ENCODE measurements around the gene EPHX1. TPM values are rescaled to one million over a fixed set of nuclear protein-coding genes. Genes with fewer than 3 reads are reported as not detected.

Gene EPHX1
- total RNA-seq, 1 donor from 2014 or later: 43.7 TPM

DNA sequence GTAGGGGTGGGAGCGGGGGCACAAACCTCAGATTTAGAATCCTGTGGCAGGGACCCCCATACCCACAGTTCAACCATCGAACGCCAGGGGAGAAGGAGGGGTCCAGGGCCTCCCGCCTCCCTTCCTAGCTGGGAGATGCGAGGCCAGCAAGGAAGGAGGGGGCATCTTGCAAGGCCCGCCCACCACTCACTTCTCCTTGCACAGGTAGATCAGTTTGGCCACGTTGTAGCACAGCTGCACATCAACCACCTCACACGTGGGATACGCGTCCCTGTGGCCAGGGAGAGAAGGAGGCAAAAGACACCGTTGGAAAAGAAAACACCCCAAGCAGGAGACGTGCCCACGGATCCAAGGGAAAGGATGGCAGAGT lies 52.6 kb downstream of the EPHX1 start:
- no peak for DNase-seq

GRCh38 chr1:225863167-225863566 lies 53.2 kb downstream of the EPHX1 start:
- no peak for DNase-seq

GRCh38 chr1:225865514-225865913 lies 55.6 kb downstream of the EPHX1 start:
- no peak for DNase-seq

GRCh38 chr1:225866061-225866837 lies 56.3 kb downstream of the EPHX1 start:
- peak; percentile 81 for DNase-seq

DNA sequence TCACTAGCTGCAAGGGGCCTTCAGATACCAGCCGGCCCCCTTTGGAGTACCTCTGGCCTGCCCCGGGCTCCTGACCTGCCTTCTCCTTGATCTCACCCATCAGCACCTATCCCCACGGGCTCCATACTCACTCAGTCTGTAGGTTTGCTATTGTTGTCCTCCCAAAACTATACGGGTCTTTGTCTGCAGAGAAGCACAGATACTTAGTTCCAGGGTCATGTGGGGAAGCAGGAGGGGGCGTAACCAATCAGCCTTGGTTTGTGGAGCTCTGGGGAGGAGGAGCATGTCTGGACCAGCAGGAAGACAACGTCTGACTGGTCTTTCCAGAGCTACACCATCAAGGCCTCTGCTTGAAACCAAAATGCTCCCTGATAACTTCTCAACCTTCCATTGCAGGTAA lies 57.1 kb downstream of the EPHX1 start:
- no peak for DNase-seq

DNA sequence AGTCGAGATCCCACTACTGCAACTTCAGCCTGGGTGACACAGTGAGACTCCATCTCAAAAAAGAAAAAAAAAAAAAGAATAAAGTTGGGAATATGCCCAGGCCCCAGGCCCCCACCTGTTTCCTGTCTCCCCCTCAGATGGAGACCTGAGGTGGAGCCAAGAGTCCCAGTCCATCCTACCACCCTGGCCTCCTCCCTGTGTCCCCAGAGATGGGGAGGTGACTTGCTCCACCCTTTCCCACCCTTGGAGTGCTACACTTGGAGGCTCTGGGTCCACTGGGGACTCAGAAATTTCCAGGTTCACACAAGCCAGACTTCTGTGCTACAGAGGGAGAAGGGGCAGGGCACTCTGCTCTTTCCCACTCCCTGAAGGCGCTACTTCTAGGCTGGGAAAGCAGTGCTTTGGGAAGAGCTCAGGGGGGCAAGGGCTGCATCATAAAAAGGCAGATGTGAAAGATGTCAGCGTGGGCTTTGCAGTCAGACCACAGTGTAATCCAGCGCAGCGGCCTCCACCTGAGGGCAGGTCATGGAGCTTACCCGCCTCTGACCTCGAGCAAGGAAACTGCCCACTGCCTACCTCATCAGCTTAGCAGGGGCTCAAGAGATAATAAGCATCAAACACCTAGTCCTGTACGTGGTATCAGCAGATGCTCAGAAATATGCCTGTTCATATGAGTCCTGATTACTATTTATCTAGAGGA lies 58.9 kb downstream of the EPHX1 start:
- no peak for DNase-seq

GRCh38 chr1:225870911-225871310 lies 61.0 kb downstream of the EPHX1 start:
- no peak for DNase-seq

DNA sequence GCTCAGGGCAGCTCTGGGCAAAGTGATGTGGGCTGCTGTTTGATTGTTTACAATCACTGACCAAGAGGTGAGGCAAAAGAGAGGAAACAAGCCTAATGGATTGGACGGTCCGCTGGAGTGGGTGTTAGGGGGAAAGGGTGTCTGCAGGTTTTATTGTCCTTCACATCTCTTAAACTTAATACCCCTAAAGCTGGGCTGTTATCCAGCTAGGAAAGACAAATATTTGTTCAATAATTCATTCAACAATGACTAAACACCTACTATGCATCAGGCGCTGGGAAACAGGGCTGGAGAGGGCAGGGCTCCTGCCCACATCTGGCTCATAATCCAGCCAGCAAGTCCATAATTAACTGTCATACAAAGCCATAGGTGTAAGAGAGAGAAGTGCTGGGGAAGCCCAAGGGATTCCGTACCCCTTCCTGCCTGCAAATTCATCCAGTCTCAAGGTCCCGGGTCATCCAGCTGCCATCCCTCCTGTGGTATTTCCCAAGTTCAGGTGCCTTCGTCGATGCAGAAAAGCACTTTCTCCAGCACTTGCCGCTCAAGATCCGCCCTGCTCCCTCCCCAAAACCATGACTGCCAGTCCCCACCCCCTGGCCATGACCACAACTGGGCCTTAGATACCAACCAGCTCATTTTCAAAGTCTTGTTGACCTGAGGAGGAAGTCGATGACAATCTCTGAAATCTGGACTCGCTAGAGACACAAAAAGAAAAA lies 61.6 kb downstream of the EPHX1 start:
- no peak for DNase-seq

- DNase-seq: no peak
Observed at GRCh38 chr1:225872075-225872430, 62.1 kb downstream of the EPHX1 start.

GRCh38 chr1:225873281-225873850 lies 63.4 kb downstream of the EPHX1 start:
- no peak for DNase-seq

GRCh38 chr1:225874431-225874830 lies 64.5 kb downstream of the EPHX1 start:
- no peak for DNase-seq

- DNase-seq: no peak
Observed at GRCh38 chr1:225875044-225875815, 65.3 kb downstream of the EPHX1 start.

DNA sequence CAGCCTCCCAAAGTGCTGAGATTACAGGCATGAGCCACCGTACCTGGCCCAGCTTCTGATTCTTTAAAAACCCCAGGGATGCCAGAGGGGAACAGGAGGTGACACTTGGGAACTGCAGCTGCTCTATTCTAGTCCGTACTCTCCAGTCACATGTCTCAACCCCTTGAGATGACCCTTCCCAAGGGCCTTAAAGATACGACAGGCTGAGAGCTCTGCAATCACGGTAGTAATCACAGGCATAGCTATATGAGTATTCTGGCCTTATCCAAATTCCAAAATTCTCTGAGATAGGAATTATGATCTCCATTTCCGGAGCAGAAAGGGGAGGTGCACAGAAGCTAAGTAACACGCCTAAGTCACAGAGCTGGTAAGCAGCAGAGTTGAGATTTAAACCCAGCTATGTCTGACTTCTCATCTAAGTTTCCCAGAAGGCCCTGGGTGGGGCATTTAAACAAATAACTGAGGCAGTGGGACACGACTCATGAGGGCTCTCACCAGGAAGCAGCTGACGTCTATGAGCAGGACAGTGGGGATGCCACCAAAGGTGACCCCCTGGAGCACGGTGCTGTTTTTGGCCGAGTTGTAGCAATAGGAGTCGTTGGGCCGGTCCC lies 67.1 kb downstream of the EPHX1 start:
- no peak for DNase-seq

DNA sequence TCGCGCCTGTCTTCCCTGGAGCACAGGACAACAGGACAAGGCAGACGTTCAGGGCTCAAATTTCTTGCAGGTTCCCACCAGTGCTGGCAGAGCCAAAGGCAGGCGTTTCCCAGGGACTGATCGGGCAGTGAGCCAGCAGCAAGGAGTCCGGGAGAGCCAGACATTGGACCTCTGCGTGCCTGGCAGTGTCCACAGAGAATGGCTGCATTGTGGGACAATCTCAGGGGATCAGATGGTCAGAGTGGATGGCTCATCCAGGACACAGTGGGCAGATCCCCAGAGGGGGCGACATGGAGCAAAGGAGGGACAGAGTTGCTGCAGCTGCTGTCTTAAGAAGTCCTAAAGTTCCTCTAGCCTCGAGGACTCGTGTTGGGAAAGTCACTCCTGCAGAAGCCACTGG lies 67.7 kb downstream of the EPHX1 start:
- DNase-seq: peak; percentile 73

GRCh38 chr1:225878282-225878681 lies 68.4 kb downstream of the EPHX1 start:
- DNase-seq: peak; percentile 17

DNA sequence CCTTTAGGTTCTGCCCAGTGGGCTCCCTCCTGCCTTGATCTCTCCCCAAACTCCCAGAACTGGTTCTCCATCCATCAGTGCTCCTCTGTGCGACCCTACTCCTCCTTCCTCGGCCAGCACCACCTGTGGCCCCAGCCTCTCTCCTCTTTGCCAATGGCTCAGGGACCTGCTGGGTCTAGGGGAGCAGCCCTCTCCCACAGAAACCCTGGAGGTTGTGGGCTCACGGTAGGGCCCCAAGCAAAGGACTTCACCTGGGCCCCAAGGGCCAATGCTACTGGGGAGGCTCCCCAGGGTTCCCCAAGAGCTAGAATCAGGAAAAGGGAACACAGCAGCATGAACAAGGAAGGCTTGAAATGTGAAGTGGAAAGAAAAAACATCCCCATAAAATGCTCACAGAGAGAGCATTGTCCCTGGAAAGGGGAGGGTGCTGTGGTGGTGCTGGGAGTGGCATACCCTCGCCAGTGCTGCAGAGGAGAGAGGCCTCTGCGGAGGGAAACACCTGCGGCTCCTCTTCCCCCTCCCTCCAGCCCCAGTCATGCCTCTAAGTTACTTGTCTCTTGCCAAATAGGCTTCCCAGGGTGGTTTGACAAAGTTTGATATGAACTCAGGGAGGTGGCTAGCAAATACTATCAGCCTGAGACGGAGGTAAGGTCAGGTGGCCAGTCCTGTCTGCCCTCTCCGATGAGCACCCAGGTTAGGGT lies 69.7 kb downstream of the EPHX1 start:
- DNase-seq: no peak

DNA sequence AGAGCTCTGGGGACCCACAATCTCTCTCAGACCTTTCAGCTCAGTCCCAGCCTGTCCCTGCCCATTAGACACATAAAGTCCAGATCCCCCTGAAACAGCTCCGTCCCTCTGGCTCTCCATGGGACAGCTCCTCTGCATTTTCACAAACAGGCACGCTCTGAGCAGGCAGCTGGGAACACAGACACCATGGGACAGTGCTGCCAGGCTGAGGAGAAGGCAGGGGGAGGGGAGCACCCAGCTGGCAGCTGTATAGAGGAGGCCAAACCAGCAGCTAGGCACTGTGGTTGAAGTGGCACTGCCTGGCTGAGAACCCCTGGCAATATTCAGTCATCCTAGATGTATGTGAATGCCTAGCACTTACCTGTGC lies 70.3 kb downstream of the EPHX1 start:
- no peak for DNase-seq

GRCh38 chr1:225880636-225881035 lies 70.7 kb downstream of the EPHX1 start:
- no peak for DNase-seq

DNA sequence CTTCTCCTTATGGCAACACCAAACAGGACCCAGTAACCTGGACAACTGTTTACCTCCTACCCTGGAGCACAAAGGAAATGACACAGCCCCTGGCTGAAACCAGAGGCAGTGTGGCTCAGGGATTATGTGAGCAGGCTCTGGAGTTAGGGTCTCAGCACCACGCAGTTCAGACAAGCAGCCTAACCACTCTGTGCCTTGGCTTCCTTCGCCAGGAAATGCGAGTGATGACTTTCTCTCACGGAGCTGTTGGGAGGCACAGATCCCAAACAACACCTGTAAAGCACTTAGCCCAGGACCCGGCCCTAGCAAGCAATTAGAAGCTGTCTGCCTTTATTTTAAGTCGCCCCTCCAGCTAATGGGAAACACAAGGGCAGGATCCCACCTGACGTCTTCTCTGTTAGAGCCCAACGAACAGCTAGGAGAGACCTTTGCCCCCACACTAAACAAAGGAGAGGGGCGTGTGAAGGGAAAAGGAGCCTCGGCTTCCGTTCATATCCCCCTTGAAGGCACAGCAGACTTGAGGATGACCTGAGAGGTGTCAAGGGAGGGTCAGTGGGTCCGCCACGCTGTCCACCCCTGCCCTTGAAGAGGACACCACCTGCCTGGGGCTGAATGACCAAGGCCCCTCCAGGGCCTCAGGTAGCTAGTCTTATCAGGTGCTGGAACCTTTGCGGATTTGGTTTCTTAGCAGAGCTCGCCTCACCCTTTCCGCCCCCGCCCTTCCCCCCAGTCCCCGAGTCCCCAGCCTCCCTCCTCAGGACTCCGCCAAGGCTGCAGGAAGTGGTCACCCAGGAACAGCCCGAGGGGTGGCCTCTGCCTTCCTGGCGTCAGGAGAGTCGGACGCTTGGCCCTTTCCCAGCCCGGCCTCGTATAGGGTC lies 71.4 kb downstream of the EPHX1 start:
- DNase-seq: peak; percentile 79

DNA sequence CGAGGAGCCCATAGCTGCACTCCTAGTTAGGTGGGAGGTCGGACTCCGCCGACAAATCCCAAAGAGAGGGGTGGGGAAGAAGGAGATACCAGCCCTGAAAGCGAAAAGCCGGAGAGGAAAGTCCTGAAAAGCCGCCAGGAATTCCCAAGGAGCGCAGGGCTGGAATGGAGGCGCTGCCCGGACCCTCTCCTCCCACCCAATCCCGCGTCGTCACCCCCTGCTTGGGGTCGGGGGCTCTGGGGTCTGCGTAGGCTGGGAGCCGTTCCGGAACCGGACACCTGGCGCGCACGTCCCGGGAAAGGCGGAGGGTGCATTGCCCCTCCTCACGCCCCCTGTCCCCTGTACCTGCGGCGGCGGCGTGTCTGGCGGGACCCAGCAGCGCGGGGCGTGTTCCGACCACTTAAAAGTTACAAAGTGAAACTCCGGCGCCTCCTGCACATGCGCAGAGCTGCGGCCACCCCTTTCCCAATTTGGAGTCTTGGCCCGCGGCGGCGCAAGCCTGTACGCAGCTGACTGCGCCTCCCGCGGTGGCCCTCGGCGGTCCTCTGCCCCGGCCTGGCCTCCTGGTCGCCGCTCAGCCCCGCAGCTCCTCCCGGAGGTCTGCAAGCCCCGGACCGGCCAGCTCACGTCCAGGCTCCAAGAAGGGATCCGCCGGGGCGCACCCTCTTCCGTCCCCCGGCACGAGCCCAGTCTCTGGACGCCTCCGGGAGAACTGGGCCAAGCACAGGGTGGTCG lies 72.2 kb downstream of the EPHX1 start, which contains the start of gene TMEM63A:
Gene TMEM63A, minus strand, starts transcription at position 422 of the 735 bp plus-strand sequence. CDS start 4,800 bp downstream, outside the sequence.
- DNase-seq: peak; percentile 89

Data from dermis blood vessel endothelial cell (primary cell).